ENCODE measurements around the gene ATP2B2. TPM values are rescaled to one million over a fixed set of nuclear protein-coding genes. Genes with fewer than 3 reads are reported as not detected.

The ATP2B2 gene
- total RNA-seq, 1 donor from 2014 or later: not detected

GRCh38 chr3:10393514-10393913 lies 111.9 kb downstream of the ATP2B2 start:
- Mint-ChIP-seq H3K4me3 (no peak overlapping the region), H3K9me3 (no peaks in the 10 kb centered on the region), H3K27ac (no peak overlapping the region), H3K27me3 (ENCODE audit: low read depth) (peaks cover 33% of the 10 kb centered on the region), H3K36me3 (no peaks in the 10 kb centered on the region), H3K4me1 (no peaks in the 10 kb centered on the region)
- TF ChIP-seq, protein P1, sequence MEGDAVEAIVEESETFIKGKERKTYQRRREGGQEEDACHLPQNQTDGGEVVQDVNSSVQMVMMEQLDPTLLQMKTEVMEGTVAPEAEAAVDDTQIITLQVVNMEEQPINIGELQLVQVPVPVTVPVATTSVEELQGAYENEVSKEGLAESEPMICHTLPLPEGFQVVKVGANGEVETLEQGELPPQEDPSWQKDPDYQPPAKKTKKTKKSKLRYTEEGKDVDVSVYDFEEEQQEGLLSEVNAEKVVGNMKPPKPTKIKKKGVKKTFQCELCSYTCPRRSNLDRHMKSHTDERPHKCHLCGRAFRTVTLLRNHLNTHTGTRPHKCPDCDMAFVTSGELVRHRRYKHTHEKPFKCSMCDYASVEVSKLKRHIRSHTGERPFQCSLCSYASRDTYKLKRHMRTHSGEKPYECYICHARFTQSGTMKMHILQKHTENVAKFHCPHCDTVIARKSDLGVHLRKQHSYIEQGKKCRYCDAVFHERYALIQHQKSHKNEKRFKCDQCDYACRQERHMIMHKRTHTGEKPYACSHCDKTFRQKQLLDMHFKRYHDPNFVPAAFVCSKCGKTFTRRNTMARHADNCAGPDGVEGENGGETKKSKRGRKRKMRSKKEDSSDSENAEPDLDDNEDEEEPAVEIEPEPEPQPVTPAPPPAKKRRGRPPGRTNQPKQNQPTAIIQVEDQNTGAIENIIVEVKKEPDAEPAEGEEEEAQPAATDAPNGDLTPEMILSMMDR (IDR thresholded peaks at IDR 0.05; ENCODE audit: unreplicated experiment): no peak
- no peak for DNase-seq (ENCODE audit: low spot score in 2 of 2, unreplicated experiment in 2 of 2)

GRCh38 chr3:10392906-10393461 lies 112.4 kb downstream of the ATP2B2 start:
- Mint-ChIP-seq H3K27ac (no peak overlapping the region), H3K36me3 (no peaks in the 10 kb centered on the region), H3K27me3 (ENCODE audit: low read depth) (peaks cover 33% of the 10 kb centered on the region), H3K4me1 (no peaks in the 10 kb centered on the region), H3K9me3 (no peaks in the 10 kb centered on the region), H3K4me3 (no peak overlapping the region)
- DNase-seq (ENCODE audit: low spot score in 2 of 2, unreplicated experiment in 2 of 2): no peak
- TF ChIP-seq, protein P1 (IDR thresholded peaks at IDR 0.05; ENCODE audit: unreplicated experiment): no peak

DNA sequence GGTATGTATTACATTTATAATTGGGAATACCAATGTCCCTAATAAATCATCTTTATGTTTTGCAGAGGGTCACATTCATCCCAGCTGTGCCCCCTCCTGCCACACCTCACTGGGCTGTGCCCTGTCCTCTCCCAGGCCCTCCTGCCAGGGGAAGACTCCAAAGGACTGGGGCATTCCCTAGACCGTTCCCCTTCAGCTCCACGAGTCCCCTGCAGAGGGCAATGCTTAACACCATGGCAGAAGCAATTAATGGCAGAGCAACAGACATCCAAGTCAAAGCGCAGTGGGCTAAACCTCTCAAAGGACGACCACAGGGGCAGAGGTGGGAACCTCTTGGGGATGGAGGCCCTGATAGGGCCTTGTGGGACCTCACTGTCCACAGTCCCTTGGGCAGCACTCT lies 113.1 kb downstream of the ATP2B2 start:
- DNase-seq (ENCODE audit: low spot score in 2 of 2, unreplicated experiment in 2 of 2): no peak
- Mint-ChIP-seq H3K4me3 (no peak overlapping the region), H3K36me3 (no peaks in the 10 kb centered on the region), H3K9me3 (no peaks in the 10 kb centered on the region), H3K27ac (no peak overlapping the region), H3K4me1 (no peaks in the 10 kb centered on the region), H3K27me3 (ENCODE audit: low read depth) (peaks cover 33% of the 10 kb centered on the region)
- TF ChIP-seq, protein P1 (IDR thresholded peaks at IDR 0.05; ENCODE audit: unreplicated experiment): no peak

GRCh38 chr3:10391391-10391790 lies 114.0 kb downstream of the ATP2B2 start:
- TF ChIP-seq, protein P1 (IDR thresholded peaks at IDR 0.05; ENCODE audit: unreplicated experiment): no peak
- Mint-ChIP-seq H3K27me3 (ENCODE audit: low read depth) (peaks cover 37% of the 10 kb centered on the region), H3K36me3 (no peaks in the 10 kb centered on the region), H3K4me1 (no peaks in the 10 kb centered on the region), H3K27ac (no peak overlapping the region), H3K4me3 (no peak overlapping the region), H3K9me3 (no peaks in the 10 kb centered on the region)
- DNase-seq (ENCODE audit: low spot score in 2 of 2, unreplicated experiment in 2 of 2): no peak

DNA sequence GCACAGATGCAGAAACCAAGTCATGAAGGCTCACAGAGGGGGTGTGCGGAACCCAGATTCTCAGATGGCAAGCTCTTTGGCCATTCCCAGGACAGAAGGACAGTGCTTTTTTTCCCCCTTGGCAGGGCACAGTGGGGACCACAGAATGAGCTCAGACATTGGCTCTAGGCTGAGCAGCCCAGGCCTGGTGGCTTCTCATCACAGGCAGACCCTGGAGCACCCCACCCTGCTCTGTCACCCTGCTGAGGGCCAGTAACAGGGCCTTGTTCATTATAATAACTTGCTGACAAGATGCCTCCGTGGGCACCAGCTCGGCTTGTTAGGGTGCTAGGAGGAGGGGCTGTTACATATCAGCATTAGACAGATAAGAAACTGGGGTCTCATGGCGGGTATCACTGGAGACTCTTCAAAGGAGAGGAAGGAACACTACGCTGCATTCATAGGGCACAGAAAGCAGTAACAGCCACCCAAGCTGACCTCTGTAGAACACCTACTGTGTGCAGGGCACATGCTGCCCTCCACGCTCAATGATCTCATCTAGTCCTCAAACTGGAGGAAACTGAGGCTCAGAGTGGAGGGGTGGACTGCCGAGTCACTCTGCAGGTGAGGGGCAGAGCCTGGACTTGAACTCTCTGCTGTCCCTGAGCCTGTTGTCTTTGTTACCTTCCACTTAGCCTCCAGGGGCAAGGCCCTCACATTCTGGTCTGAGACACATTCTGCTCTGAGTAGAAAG lies 114.6 kb downstream of the ATP2B2 start:
- TF ChIP-seq, protein P1 (IDR thresholded peaks at IDR 0.05; ENCODE audit: unreplicated experiment): no peak
- no peaks in the 10 kb centered on the region for H3K9me3 Mint-ChIP-seq
- H3K27ac Mint-ChIP-seq: no peak overlapping the region
- H3K27me3 Mint-ChIP-seq (ENCODE audit: low read depth): peaks cover 41% of the 10 kb centered on the region
- no peak for DNase-seq (ENCODE audit: low spot score in 2 of 2, unreplicated experiment in 2 of 2)
- no peaks in the 10 kb centered on the region for H3K4me1 Mint-ChIP-seq
- no peak overlapping the region for H3K4me3 Mint-ChIP-seq
- no peaks in the 10 kb centered on the region for H3K36me3 Mint-ChIP-seq
